NCI-H2171 (cell line): ENCODE data around the gene ASXL1.

Experiments
- DNase-seq: peaks from one replicate; lab custom pipeline; 2025; lab: John Stamatoyannopoulos, UW

The ASXL1 gene

DNA sequence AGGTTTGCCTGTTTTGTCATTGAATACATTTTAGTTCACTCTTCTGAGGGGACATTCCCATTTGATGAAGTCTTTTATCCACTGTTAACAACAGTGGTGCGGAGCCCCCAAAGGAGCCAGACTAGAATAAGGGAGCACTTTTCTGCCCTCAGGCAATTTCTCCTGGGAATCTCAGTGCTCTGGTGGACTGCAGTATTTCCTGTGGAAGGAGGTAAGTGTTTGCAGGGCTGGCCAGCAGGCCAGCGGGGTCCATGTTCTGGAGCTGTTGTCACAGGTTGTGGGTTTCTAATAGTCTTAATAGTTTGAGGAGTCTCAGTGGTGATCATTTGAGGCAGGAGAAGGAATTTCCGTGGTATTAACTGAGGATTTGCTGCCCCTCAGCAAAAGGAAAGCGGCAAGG, 83.5 kb downstream of the ASXL1 start:
- no peak for DNase-seq

DNA sequence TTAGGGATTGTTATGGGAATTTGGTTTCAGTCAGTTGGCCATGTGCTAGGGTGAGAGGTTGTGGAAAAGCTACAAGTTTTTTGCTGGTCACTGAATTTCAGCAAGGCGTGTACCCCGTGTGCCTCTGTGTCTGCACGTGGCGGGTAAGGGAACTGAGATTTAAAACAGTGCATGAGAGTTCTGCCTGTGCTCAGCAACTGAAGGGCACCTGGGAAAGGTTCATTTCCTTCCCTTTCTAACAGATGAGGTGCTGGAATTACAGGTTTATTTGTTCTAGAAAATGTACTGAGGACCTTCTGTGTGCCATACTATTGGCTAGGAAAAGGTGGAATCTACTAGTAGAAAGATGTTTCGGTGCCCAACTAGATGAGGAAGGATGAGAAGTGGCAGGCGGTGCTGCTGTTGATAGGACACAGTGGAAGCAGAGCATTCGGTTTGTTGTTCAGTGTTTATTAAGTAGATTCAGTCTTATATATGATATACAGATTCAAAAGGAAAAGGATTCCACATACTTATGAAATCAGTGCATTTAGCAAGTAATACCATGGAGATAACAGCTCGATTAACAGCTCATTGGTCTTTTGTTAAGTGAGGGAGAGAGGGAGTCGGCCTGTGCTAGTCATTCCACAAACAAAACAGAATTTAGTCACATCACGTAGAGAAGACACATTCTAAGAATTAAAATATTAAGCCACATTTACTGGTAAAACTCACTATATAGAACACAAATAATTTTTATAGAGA, 84.7 kb downstream of the ASXL1 start:
- DNase-seq = no peak

DNA sequence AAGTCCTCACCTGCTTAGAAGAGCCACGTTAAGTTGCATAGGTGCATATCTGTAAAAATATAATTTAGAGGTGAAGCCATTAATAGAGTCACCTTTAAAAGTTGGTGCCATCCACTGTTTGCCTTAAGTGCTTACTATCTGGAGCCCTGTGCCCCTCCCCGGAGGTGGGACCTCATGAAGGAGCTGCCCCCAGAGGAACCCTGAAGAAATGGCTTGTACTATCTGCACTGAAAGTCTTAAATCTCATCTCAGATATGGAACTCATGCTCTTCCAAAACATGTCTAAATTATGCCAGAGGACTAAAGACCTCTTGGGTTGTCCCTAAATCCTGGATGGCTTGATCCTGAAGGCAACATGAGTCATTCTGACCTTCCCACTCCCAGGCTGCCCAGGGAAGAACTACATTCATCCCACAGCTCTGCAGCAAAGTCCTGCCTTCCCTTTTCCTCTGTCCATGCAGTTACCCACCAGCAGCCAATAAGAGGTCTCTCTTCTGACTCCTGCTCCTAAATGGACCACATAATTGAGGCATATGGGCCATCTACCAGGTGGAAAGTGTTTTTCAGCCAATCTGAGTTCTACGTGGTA, 85.3 kb downstream of the ASXL1 start:
- no peak for DNase-seq

DNA sequence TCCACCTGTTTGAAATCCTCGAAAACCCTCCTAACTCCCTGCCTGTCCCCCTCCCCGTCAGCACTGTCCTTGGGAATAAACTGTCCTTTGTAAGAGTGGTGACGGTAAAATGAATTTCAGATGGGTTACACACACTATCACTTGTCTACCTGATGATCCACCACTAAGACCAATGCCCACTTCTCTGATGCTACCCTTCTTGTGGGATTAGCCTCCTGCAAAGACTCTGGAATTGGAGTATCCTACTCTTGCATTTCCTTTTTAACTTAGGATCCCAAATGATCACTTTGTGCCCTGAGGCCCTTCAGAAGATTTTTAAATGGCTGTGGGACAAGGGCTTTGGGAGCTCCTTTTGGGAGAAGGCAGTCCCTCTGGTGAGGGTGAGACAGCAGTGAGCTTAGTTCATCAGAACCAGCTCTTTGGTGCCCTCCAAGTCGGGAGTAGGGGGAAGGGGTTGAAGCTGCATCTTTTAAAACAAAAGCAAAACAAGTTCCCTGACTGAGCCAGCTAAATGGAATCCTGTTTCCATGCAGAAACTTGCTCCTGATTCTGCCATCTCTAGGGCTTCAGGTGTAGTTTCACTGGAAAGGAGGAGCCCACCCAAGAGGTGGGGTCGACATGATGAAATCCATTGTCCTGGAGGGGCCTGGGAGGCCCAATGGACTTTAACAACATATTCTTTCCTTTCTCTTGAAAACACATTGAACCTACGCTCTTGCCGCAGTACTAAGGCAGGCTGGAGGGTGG, 86.5 kb downstream of the ASXL1 start:
- DNase-seq = no peak

DNA sequence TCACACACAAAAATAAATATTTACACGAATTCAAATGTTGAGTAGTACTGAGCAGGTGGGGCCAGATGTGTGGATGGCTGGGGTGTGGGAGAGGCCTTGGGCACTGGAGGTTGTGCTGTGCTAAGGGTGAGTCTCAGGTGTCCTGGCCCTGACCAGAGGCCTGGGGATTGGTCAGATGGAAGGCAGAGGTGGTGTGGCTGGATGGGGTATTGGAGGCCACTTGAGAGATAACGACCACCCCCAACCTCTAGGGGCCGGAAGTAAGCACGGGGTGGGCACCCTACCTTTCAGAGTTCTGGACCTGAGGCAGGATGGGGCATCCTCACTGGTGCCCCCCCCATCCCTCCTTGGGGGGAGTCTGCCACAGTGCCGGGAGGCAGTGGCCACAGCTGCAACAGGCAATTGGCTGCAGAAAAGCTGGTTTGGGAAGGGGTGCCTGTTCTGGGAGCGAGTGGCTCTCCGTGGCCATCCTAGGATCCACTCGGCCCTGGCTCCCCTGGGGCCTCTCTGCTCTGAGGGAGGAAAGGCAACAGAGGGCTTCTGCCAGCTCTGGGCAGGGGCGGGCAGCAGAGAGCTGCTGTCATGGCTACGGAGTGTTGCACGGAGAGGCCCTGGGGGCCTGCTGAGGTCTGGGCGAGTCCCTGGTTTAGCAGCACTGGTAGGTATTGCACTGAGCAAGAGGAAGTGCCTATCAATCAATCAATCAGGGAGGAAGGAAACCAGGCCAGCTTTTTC, 87.6 kb downstream of the ASXL1 start:
- no peak for DNase-seq

DNA sequence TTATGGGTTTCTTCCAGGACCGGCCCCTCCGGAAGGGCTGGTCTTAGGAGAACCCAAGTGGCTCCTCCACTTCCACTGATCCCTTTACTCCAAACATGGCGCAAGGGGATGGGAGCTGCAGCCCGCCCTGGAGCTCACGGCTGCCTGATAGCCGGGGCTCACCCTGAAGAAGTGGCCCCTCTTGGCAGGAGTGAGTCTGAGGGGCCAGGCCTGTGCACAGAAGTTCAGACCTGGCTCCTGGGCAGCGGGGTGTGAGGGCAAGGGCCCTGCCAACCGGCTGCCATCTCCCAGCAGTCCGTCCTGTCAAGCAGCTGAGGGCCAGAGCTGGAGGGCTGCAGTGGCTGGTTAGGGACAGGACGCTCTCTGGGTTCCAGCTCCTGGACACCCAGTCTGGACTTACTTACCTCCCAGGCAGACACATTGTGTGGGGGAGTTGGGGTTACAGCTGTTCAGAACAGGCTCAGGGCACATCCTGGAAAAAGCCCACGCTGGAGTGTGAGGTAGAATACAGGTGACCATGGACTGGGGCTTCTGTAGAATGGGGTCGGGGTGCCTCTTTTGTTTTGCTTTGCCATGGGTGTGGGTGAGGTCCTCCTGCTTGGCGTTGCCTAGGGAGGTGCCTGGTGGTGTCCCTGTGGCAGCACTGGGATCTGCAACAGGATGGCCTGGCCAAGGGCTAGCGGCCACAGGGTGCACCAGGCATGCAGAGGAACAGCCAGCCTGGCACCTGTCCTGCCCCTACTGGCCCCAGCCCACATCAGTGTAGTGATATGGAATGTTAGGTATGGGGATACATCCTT, 88.4 kb downstream of the ASXL1 start:
- no peak for DNase-seq

DNA sequence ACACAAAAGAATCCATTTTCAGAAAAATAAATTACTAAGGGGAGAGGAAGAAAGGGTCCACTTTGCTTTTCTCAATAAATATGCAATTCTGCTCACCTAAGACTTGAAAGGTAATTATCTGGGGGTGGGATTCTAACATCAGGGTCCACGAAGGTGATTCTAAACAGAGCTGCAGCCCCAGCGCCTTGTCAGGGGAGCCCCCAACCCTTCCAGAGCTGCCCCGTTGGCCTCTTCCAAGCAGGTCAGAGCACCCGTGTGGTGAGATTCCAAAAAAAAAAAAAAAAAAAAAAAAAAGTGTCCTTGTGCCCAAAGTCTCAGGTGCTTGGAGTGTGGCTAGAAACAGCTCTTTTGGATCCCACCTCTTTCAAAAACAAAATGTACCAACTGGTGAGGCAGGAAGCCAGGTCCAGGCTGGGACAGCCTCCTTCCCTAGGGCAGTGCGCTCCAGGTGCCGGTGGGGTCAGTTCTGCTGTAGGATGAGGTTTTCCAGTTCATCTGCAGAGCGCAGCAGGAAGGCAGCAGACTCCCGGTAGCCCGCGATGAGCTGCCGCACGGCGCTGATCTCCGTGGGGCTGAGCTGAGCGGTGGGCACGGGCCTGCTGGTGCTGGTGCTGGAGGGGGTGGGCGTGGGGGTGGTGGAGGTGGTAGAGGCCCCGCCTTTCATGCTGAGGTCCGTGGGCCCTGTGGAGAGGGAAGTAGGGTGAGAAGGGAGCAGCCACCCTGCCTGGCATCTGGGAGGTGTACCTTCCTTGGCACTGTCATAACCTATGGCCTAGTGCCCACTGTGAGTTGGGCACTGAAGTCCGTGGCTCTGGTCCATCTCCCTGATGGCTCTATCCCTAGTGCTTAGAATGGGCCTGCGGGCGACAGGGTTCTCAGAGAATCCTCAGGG, 89.3 kb downstream of the ASXL1 start:
- DNase-seq = no peak

DNA sequence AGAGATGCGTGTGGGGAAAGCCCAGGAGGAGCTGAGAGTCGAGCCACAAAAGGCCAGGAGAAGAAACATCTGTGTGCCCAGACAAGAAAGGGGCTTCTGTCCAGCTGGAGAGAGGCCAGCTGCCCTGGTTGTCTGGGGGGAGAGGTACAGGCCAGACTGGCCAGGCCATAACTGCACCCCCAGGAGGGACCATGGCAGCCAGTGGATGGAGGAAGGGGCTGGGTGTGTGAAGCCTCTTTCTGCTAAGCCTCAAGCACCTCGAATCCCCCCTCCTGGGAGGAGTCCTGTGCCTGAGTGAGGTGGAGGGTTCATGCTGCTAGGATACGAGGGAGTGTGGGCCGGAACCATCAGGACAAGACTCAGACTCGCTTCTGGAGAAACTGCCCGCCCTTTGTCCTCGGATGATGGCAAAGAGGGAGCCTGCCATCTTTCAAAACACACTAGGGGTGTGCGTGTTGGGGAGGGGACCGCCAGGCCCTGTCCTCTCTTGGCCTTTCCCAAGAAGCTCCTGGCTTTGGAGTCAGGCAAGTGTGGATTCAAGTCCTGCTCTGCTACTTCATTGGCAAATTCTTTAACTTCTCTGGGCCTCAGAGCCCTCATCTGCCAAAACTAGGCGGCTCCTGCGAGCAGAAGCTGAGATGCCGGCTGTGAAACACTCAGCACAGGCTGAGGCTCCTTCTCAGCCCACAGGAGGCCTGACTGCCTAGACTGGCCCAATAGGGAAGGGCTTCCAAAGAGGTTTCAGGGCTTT, 90.3 kb downstream of the ASXL1 start:
- no peak for DNase-seq

DNA sequence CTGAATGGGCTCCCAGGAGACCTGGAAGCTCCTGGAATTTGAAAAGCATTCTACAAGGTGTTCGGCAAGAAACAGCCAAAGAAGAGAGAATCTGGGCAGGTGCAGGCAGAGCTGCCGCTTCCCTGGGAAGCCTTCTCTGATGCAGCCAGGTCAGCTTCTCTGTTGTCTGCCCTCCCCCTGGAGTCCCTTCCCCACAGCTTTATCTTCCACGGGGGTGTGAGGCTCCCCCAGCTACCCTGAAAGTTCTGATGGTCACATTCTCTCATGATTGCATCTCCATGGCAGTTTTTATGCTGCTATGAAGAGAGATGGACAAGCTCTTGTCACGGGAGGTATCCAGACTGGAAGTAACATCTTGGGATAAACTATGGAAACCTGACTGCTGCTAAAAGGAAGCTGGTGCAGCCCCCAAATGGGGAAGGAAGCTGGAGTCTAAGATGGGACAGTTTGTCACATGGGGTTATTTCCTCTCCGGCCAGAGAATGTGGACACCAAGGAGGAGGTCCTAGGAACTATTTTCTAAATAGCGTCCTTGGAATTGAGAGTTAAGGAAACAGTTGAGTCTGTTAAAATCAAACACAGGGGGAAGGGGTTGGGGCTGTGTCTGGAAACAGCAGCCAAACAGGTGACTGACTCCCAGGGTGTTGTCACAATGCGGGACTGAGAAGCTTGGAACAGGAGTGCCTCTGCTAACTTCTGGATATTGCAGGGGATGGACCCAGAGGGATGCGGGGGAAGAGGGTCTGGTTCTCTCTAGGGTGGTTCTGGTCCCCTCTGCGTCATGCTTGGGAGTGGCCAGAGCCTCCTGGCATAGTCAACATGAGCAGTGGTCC, 91.1 kb downstream of the ASXL1 start:
- DNase-seq = no peak

DNA sequence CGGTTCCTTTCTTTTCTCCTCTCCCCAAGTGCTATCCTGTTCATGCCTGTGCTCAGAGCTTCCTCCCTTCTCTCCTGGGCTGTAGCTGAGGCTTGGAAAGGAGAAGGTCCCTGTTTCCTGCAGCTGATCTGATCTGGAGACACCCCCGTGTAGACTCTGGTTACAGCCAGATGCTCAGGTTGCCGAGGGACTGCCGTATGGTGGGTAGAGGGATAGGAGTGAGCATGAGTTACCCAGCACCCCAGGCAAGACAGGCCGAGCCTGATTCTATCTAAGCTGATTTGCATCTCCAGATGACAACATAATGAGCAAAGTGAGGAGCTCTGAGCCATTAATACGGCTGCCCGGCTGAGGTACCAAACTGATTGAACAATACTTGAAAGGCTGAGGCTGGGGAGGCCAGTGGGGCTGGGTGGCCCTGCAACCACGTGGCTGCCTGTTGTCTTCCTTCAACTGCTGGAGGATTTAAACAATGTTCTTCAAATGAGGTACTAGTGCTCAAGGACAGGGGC, 91.8 kb downstream of the ASXL1 start:
- peak; percentile 58 for DNase-seq

DNA sequence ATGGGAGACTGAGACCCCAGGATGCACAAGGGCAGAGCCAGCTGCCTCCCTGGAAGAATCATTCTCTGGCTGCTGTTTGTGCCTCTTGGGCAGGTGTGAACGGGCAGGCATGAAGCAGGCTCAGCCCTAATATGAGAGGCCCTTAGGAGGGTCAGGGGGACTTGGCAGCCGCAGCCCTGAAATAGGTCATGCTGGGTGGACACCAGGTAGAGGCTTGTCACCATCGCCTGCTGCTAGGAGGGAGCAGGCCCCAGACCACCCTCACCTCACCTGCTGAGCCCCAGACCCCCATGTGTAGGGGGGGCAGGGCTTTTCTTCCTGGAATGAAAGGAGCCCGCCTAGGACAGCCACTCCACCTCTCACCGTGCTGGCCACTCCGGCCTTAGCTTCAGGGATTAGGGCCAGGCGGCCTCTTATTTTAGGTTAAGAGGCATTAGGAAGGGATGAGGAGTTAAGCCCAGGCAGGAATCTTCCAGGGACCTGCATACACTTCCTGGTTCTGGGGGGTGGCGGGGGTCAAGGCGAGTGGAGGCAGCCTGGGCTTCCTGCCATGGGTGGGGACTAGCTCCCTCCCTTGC, 92.4 kb downstream of the ASXL1 start:
- no peak for DNase-seq

DNA sequence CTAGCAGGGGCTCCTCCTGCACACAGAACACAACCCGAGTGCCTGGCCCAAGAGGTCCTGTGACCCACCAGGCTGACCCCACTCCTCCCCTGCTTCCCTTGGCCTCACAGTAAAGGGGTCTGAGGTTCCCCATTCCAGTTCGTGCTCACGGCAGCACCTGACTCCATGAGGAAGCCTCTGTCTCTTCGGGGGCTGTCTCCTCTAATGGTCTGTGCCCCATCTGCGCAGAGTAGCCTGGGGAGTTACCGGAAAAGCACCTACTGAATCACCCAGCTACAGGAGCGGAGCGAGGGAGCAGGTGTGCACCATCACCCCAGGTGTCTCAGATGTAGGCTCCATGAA, 93.2 kb downstream of the ASXL1 start:
- no peak for DNase-seq

DNA sequence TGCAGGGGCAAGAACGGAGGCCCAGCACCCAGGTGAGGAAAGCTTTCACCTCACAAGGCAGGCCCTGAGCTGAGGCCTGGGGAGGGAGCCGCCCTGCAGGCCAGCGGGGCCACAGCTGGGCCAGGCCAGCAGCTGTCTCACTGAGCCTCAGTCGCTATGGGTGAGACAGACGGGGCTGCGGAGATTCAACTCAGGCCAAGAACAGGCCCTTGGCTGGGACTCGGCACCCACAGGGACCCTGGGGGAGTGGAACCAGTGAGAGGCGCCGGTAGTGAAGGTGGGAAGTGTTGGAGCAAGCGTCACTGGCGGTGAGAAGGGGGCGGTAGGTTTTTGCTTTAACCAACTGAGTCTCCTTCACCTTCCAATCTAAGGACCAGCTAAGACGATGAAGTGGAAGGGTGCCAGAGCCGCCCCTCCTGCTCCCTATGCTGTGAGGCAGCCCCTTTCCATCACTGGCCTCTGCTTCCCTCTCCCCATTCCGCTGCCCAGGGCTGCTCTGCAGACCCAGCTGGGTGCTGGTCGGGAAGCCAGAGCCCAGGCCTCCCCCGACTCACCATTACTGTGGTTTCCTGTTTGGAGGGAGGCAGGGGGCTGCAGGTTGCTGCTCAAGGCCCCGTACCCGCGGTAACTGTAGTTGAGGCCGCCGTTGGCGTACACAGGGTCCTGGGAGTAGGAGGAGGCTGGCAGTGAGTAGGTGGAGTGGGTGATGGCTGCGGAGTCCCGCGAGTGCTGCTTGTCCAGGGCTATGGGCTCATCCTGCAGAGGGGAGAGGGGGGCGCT, 93.7 kb downstream of the ASXL1 start:
- no peak for DNase-seq

DNA sequence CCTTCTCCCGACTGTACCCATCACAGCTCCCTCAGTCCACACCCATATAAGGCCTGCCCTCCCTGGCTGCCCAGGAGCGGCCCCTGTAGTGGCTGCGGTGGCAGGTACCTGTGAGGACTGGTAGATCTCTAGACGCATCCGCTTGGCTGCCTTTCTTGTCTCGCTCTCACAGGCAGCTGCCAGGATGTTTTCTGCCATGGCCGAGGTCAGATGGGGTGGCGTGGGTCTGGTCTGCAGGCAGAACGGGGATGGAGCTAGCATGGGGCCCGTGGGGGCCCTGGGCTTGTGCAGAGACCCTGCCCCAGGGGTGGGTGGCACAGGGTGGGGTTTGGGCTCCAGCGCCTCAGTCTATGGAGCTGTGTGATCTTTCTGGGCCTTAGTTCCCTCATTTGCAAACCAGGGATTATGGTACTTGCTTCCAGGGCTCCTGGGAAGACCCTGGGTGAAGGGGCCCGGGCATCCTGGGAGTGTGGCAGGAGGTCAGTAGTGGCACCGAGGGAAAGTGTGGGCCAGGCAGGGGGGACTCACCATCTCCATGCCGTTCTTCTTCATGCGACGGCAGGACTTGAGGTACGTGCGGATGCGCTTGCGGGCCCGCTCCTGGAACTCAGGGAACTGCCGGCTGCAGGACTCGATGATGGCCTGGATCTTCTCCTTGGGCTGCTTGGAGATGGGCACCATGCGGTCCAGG, 94.8 kb downstream of the ASXL1 start:
- no peak for DNase-seq

DNA sequence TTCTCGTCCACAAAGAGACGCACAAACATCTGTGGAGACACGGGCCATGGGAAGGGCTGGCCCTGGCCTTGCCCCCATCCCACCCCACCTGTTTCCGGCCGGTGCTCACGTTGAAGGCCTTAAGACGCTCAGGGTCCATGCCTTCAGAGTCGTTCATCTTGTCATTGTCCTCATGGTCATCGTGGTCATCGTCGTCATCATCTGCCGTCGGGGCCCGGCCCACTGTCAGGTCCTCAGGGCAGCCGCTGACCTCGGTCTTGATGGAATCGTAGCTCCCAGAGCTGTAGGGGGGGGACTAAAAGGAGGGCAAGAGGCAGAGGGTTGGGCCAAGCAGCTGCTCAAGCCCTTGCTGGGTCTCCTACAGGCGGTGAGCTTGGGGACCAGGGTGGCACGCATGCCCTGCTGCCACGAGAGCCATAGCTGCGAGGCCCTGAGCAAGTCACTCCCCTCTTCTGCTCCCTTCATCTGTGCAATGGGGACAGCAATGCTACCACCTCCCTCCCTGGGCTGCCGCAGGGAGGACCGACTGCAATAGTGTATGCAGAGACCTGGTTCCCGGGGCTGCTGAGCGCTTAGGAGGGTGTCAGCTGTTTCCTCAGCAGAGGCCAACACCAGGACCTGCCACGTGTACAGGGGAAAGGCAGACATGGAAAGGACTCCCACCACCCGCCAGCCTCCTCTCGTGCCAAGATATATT, 95.5 kb downstream of the ASXL1 start:
- DNase-seq = no peak
